SK-N-MC (cell line): ENCODE data around the gene AIF1L.
A peak's percentile ranks its signal among the peaks of the same experiment; 100 is the strongest.
"Not testable (repeated sequence)": the region's sequence is repeated elsewhere in the genome, so short reads cannot be mapped to it uniquely, and the experiment has no call there.

ENCODE experiments used
- DNase-seq: peaks from one replicate; pipeline ENCODE4 v3.0.0-alpha.2; 2011; ENCODE audit warnings: low read depth, low spot score
- H3K27ac ChIP-seq: fragments of 200-600 bp; sonication (generic); 2 replicates; pipeline ENCODE4 v1.5.1; 2016; ENCODE audit warnings: mixed run types
- H3K36me3 ChIP-seq: fragments of 200-600 bp; sonication (generic); 2 replicates; pipeline ENCODE4 v1.6.1; 2017; ENCODE audit warnings: antibody characterized with exemption, low read length, mixed read lengths; ENCODE audit not compliant: insufficient read depth
- H3K4me3 ChIP-seq: fragments of 200-600 bp; sonication (generic); 2 replicates; pipeline ENCODE4 v1.5.1; 2016
- H3K9ac ChIP-seq: fragments of 200-600 bp; sonication (generic); 2 replicates; pipeline ENCODE4 v1.8.0; 2017; ENCODE audit warnings: mixed run types, mixed read lengths; ENCODE audit not compliant: insufficient read length
- H3K9me3 ChIP-seq: fragments of 200-600 bp; sonication (generic); 2 replicates; pipeline ENCODE4 v1.6.1; 2017; ENCODE audit warnings: low read depth, mild to moderate bottlenecking, antibody characterized with exemption, low read length, moderate library complexity, mixed read lengths
- EZH2 ChIP-seq: fragments of 200-600 bp; sonication (generic); IDR thresholded peaks from one replicate; pipeline ENCODE4 v1.6.1; 2017; ENCODE audit warnings: antibody characterized with exemption
- FOXP2 ChIP-seq: optimal IDR thresholded peaks from 2 replicates; pipeline ENCODE3; 2011; ENCODE audit warnings: mild to moderate bottlenecking, moderate library complexity; ENCODE audit not compliant: insufficient read depth; ENCODE audit errors: extremely low read length, control extremely low read depth
- POLR2AphosphoS5 ChIP-seq: IDR thresholded peaks from 2 replicates; pipeline ENCODE4 v1.6.1; 2012; ENCODE audit warnings: mild to moderate bottlenecking, low read depth, low read length, borderline replicate concordance

Gene AIF1L

DNA sequence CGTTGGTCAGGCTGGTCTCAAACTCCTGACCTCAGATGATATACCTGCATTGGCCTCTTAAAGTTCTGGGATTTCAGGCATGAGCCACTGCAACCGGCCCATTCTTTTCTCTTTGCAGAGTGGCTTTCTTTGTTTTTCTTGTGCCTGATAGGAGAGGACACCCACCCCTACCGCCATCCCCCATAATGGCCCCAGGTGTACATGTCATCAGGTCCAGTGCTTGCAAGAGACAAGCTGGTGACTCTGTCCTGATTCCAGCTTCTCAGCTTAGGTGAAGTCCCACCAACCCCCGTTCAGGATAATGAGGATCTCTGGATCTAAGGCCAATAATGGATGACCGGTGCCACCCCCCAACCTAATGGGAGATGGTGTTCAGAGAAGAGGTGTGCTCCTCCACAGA, 2.3 kb upstream of the AIF1L start:
- no peaks in the 10 kb centered on the region for H3K36me3 ChIP-seq
- no peak for DNase-seq
- no peak for TF ChIP-seq FOXP2
- no peak for TF ChIP-seq POLR2AphosphoS5
- no peak for TF ChIP-seq EZH2
- no peak overlapping the region for H3K27ac ChIP-seq
- H3K9me3 ChIP-seq = no peaks in the 10 kb centered on the region
- H3K9ac ChIP-seq = no peak overlapping the region
- H3K4me3 ChIP-seq = no peak overlapping the region

DNA sequence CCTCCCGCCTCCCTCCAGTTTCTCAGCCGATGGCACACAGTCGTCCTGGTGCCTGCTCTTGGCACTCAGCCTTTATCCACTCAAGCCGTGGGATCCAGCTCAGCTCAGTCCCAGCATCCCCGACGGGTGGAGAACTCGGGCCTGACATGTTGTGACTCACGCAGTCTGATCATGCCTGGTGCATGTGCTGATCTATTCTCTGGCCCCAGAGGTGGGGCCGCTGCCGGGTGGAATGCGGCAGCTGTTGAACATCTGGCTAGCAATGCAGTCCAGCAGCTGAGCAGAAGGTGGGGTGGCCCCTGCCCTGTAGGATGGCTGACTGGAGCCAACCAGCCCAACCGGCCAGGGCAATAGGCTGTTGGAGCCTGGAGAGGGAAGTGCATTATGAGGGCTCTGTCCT, 1.7 kb upstream of the AIF1L start:
- H3K4me3 ChIP-seq = no peak overlapping the region
- H3K27ac ChIP-seq = no peak overlapping the region
- TF ChIP-seq FOXP2 (no peak), POLR2AphosphoS5 (no peak), EZH2 (no peak)
- no peaks in the 10 kb centered on the region for H3K9me3 ChIP-seq
- DNase-seq = no peak
- H3K36me3 ChIP-seq = no peaks in the 10 kb centered on the region
- no peak overlapping the region for H3K9ac ChIP-seq

DNA sequence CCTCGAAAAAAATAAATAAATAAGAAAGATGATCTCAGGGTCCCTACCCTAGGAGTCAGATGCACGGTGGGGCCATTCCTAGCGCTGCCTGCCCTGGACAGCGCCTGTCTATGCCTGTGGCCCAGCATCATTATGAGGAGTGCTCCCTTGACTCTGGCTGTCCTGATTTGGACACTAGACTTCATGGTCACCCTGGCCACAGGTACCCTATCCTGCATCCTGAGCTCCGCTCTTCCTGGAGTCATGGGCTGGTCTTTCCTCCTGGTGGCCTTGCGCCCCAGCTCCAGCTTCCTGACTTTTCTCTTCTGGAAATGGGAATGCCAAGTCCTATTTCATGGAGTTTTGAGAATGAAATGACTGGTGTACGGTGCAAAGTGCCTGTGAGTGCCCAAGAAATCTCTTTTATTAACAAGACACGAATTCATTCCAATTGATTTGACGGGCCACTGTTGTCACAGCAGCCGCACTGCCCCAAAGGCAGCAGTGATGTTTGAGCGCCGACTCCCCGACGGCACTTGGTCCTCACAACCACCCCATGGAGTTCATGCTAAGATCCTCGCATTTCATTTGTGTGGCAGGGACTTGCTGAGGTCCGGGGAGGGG, 564 bp upstream of the AIF1L start:
- Histone ChIP-seq H3K4me3 (peak overlapping the region; percentile 76), H3K36me3 (no peaks in the 10 kb centered on the region), H3K9me3 (no peaks in the 10 kb centered on the region), H3K9ac (no peak overlapping the region), H3K27ac (no peak overlapping the region)
- TF ChIP-seq FOXP2 (no peak), POLR2AphosphoS5 (no peak), EZH2 (no peak)
- no peak for DNase-seq

DNA sequence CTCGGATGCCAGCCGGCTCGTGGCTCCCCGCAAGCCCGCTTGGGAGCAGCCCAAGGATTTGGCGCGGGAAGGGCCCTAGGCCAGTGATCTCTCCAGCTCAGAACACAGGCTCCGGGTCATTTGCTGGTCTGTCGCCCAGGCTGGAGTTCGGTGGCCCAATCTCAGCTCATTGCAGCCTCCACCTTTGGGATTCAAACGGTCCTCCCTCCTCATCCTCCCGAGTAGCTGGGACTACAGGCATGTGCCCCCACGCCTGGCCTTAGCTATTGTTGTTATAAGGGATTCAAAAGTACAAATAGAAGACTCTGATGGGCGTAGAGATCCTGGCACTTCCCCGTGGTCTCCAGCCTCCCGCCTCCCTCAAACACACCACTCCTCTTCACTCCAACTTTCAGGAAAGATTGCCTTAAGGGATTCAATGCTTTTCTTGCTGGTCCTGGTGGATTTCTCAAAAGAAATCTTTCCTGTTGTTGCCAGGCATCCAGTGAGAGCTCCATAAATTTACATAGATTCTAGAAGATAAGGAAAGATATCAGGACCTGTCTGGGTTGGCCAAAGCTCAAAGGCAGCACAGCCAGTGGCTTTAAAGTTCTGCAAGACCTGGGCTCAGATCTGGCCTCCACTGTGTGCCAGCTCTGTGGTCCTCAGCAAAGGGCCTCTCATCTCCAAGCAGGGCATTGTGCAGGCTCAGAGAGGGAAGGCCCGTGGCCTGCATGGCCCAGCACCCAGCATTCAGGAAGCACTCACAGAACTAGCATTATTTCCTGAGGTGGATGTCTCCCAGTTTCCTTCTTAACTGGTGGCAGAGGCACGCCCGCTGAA, 1.0 kb downstream of the AIF1L start:
- Histone ChIP-seq H3K4me3 (peak overlapping the region; percentile 76), H3K9me3 (no peaks in the 10 kb centered on the region), H3K36me3 (no peaks in the 10 kb centered on the region), H3K9ac (no peak overlapping the region), H3K27ac (no peak overlapping the region)
- no peak for DNase-seq
- TF ChIP-seq POLR2AphosphoS5 (no peak), EZH2 (peak; percentile 3), FOXP2 (no peak)

DNA sequence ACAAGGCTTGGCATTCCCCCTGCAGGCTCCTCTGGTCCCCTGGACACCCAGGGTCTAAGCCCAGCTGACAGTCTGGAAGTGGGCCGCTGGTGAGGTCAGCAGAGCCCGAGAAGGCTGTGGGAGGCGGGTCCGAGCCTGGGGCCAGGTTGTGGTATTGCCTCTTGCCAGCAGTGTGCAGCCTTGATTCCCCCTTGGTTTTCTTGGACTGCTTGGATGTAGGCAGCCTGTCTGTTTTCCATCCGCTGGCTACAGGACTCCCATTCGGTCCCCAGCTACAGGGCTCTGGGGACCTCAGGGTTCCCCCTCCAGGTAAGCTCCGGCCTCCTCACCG, 1.6 kb downstream of the AIF1L start:
- Histone ChIP-seq H3K9ac (no peak overlapping the region), H3K9me3 (no peaks in the 10 kb centered on the region), H3K4me3 (no peak overlapping the region), H3K36me3 (no peaks in the 10 kb centered on the region), H3K27ac (no peak overlapping the region)
- no peak for TF ChIP-seq POLR2AphosphoS5
- TF ChIP-seq EZH2 = no peak
- no peak for TF ChIP-seq FOXP2
- no peak for DNase-seq

DNA sequence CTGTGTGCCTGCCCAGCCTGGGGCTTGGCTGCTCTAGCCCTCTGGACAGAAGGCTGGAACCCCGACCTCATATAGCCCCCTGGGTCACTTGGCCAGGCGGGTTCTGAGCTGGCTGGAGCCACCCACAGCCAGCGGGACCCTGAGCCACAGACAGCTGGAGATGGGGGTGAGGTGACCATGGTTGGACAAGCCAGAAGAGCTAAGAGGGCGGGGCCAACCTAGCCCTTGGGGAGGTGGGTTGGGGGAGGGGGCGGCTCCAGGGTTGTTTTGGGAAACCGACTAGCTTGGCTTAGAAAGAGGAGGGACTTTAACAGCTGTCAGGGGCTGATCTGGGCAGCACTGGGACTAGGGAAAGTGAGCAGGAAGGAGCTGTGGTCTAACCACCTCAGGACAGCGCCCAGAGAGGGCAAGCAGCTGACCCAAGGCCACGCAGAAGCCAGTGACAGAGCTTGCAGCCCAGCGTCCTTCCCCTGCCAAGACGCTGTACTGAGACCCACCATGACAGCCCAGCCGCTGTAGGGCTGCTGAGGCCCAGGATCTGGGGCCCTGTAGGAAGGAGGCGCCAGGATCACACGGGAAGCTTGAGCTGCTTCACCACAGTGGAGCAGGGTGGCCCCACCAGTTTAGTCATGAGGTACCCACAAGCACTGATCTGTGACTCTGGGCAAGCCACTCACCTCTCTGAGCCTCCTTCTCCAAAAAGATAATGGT, 2.2 kb downstream of the AIF1L start:
- no peak overlapping the region for H3K27ac ChIP-seq
- no peak overlapping the region for H3K9ac ChIP-seq
- H3K4me3 ChIP-seq = no peak overlapping the region

DNA sequence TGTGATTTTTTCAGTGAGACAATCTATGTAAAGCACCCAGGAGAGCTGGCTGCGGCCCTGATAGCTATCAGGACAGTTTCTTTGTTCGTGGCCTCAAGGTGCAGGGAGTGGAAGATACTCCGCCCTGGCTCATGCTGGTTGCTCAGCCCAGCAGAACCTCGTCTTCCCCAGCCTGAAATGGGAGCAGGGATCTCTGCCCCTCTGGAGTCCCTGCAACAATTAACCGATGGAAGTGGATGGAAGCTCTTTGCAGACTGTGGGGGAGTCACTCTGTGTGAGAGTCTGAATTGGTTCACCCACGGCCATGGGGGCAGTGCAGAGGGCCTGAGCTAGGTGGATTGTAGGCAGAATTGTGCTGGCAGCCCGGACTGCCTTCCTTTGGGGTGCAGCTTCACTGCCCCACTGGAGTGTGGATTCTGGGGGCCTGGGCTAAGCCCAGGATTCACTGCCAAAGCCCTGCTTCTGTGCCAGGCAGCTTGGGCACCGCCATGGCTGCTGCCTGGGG, 2.8 kb downstream of the AIF1L start:
- DNase-seq = no peak
- Histone ChIP-seq H3K4me3 (no peak overlapping the region), H3K27ac (no peak overlapping the region), H3K36me3 (no peaks in the 10 kb centered on the region), H3K9me3 (no peaks in the 10 kb centered on the region), H3K9ac (no peak overlapping the region)
- TF ChIP-seq FOXP2 (no peak), EZH2 (no peak), POLR2AphosphoS5 (no peak)

More for the DNA sequence above, 2.2 kb downstream of the AIF1L start:
- Histone ChIP-seq H3K9me3 (no peaks in the 10 kb centered on the region), H3K36me3 (no peaks in the 10 kb centered on the region)
- DNase-seq = no peak
- TF ChIP-seq FOXP2 = no peak
- TF ChIP-seq EZH2 = no peak
- no peak for TF ChIP-seq POLR2AphosphoS5

DNA sequence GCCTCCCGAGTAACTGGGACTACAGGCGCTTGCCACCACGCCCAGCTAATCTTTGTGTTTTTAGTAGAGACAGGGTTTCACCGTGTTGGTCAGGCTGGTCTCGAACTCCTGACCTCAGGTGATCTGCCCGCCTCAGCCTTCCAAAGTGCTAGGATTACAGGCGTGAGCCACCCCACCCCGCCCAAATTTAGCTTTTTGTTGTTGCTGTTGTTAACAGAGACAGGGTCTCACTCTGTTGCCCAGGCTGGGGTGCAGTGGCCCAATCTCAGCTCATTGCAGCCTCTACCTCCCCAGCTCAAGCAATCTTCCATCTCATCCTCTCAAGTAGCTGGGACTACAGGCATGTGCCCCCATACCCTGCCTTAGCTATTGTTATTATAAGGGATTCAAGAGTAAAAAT, 3.5 kb downstream of the AIF1L start:
- not testable (repeated sequence) for H3K9me3 ChIP-seq, H3K4me3 ChIP-seq, DNase-seq, H3K9ac ChIP-seq, H3K27ac ChIP-seq, H3K36me3 ChIP-seq

DNA sequence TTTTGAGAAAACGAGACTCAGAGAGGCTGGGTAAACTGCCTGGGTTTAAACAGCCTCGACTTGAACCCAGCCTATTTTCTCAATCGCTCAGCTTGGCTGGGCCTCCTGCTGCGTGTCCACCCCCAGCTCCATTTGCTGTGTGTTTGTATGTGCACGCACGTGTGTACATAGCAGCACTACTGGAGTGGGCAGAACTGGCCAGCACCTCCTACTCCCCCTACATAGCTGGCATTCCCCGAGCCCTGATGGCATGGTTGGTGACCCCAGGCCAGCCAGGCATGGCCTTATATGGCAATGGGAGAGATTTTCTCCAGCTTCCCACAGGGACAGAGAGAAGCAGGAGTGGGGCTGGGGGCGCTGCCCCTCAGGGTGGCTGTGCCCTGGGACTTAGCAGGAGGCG, 4.1 kb downstream of the AIF1L start:
- TF ChIP-seq FOXP2 = no peak
- TF ChIP-seq EZH2 = no peak
- no peak for TF ChIP-seq POLR2AphosphoS5
- H3K36me3 ChIP-seq = no peaks in the 10 kb centered on the region
- no peak for DNase-seq
- no peak overlapping the region for H3K27ac ChIP-seq
- H3K9me3 ChIP-seq = no peaks in the 10 kb centered on the region
- no peak overlapping the region for H3K9ac ChIP-seq
- H3K4me3 ChIP-seq = no peak overlapping the region
